Smooth muscle cell (in vitro differentiated cells): ENCODE results near the gene ATP2C1. TPM values are rescaled to one million over a fixed set of nuclear protein-coding genes. Genes with fewer than 3 reads are reported as not detected.

Experiments
- DNase-seq: peaks from one replicate; lab custom pipeline; 2025; ENCODE audit not compliant: unreplicated experiment; lab: John Stamatoyannopoulos, UW
- H2AFZ ChIP-seq: fragments of 200-600 bp; sonication (generic); 2 replicates; pipeline ENCODE4 v1.6.0; 2016; ENCODE audit warnings: antibody characterized with exemption, low read depth, mild to moderate bottlenecking
- H3F3A ChIP-seq: fragments of 200-600 bp; sonication (generic); 2 replicates; pipeline ENCODE4 v1.6.0; 2017; ENCODE audit warnings: antibody characterized with exemption, low read depth
- H3K27ac ChIP-seq: fragments of 200-600 bp; sonication (generic); 2 replicates; pipeline ENCODE4 v1.5.1; 2016; ENCODE audit warnings: low read depth, mild to moderate bottlenecking
- H3K27me3 ChIP-seq: fragments of 200-600 bp; sonication (generic); 2 replicates; pipeline ENCODE4 v1.6.1; 2016; ENCODE audit warnings: low read depth, mild to moderate bottlenecking
- H3K36me3 ChIP-seq: fragments of 200-600 bp; sonication (generic); 2 replicates; pipeline ENCODE4 v1.5.1; 2016; ENCODE audit warnings: low read depth
- H3K4me1 ChIP-seq: fragments of 200-600 bp; sonication (generic); 2 replicates; pipeline ENCODE4 v1.5.1; 2016; ENCODE audit warnings: low read depth
- H3K4me2 ChIP-seq: fragments of 200-600 bp; sonication (generic); 2 replicates; pipeline ENCODE4 v1.6.0; 2016; ENCODE audit warnings: mild to moderate bottlenecking
- H3K4me3 ChIP-seq: fragments of 200-600 bp; sonication (generic); 2 replicates; pipeline ENCODE4 v1.5.1; 2016; ENCODE audit warnings: mild to moderate bottlenecking
- H3K79me2 ChIP-seq: fragments of 200-600 bp; sonication (generic); 2 replicates; pipeline ENCODE4 v1.6.0; 2016; ENCODE audit warnings: low read depth, mild to moderate bottlenecking
- H3K9ac ChIP-seq: fragments of 200-600 bp; sonication (generic); 2 replicates; pipeline ENCODE4 v1.6.0; 2016; ENCODE audit warnings: low read depth
- H3K9me3 ChIP-seq: fragments of 200-600 bp; sonication (generic); replicated peaks from 2 replicates; pipeline ENCODE4 v1.5.1; 2016; ENCODE audit warnings: low read depth
- H4K20me1 ChIP-seq: fragments of 200-600 bp; sonication (generic); 2 replicates; pipeline ENCODE4 v1.6.0; 2016; ENCODE audit warnings: low read depth
- CTCF ChIP-seq: fragments of 200-600 bp; sonication (generic); IDR thresholded peaks from 2 replicates; pipeline ENCODE4 v1.5.1; 2017; ENCODE audit warnings: borderline replicate concordance, mild to moderate bottlenecking, antibody characterized with exemption; ENCODE audit not compliant: insufficient read depth, poor library complexity, severe bottlenecking
- WGBS: methylation state at CpG from one replicate; pipeline ENCODE4 v1.1.7; 2016; ENCODE audit warnings: low lambda C conversion rate; 5-methylcytosine and 5-hydroxymethylcytosine counted together
- polyA plus RNA-seq: library from polyadenylated mRNA; unstranded; fragments of >200 nt; fragmentation: Nextera tagmentation; extraction: Ambion mirVana; gene quantifications from 2 replicates; pipeline ENCODE4 v1.2.1, GENCODE V29; 2016
- total RNA-seq: library from RNA; depleted of rRNA; stranded (reverse); fragments of >200 nt; gene quantifications from 2 replicates; pipeline ENCODE4 v1.2.3, GENCODE V29; 2014

The ATP2C1 gene
- total and polyA plus RNA-seq, 2 experiments from 2014 or later: 36.0 to 85.9 TPM

GRCh38 chr3:130889416-130889946 lies 4.4 kb upstream of the ATP2C1 start:
- Histone ChIP-seq H3F3A (no peaks in the 10 kb centered on the region), H3K4me3 (no peak overlapping the region), H3K9ac (no peak overlapping the region), H3K27ac (no peak overlapping the region), H3K79me2 (peaks cover under 1% of the 10 kb centered on the region), H3K27me3 (no peaks in the 10 kb centered on the region), H2AFZ (no peak overlapping the region), H3K9me3 (no peaks in the 10 kb centered on the region), H3K36me3 (no peaks in the 10 kb centered on the region), H3K4me1 (no peaks in the 10 kb centered on the region), H4K20me1 (no peaks in the 10 kb centered on the region), H3K4me2 (no peak overlapping the region)
- no peak for TF ChIP-seq CTCF
- no peak for DNase-seq
- 90% methylated on average over 1 of the region's 1 CpG for WGBS

- peak overlapping the region; percentile 96 for H2AFZ ChIP-seq
- H3K4me1 ChIP-seq: peaks cover 14% of the 10 kb centered on the region
- no peaks in the 10 kb centered on the region for H3F3A ChIP-seq
- no peaks in the 10 kb centered on the region for H3K36me3 ChIP-seq
- peak overlapping the region; percentile 90 for H3K27ac ChIP-seq
- peak overlapping the region; percentile 91 for H3K4me3 ChIP-seq
- WGBS: 2% methylated on average over 14 of the region's 14 CpGs
- H3K9me3 ChIP-seq: no peaks in the 10 kb centered on the region
- peak overlapping the region; percentile 95 for H3K4me2 ChIP-seq
- peak; percentile 41 for DNase-seq
- no peaks in the 10 kb centered on the region for H3K27me3 ChIP-seq
- H3K79me2 ChIP-seq: peaks cover 34% of the 10 kb centered on the region
- peaks cover 28% of the 10 kb centered on the region for H4K20me1 ChIP-seq
- TF ChIP-seq CTCF: peak; percentile 90
- peak overlapping the region; percentile 95 for H3K9ac ChIP-seq
Observed at GRCh38 chr3:130892759-130893375, 1.0 kb upstream of the ATP2C1 start.

GRCh38 chr3:130894130-130894985 lies 474 bp downstream of the ATP2C1 start:
- Histone ChIP-seq H3K36me3 (no peaks in the 10 kb centered on the region), H3K9me3 (no peaks in the 10 kb centered on the region), H4K20me1 (peaks cover 43% of the 10 kb centered on the region), H3K27me3 (no peaks in the 10 kb centered on the region), H3K79me2 (peaks cover 49% of the 10 kb centered on the region), H3K9ac (peak overlapping the region; percentile 95), H3K4me3 (peak overlapping the region; percentile 91), H3K4me1 (peaks cover 19% of the 10 kb centered on the region), H3F3A (no peaks in the 10 kb centered on the region), H2AFZ (peak overlapping the region; percentile 88), H3K4me2 (peak overlapping the region; percentile 95), H3K27ac (peak overlapping the region; percentile 90)
- 1% methylated on average over 44 of the region's 52 CpGs for WGBS
- peak; percentile 40 for DNase-seq
- TF ChIP-seq CTCF: peak; percentile 30
